ENCODE results near the gene PPP1R8.

DNA sequence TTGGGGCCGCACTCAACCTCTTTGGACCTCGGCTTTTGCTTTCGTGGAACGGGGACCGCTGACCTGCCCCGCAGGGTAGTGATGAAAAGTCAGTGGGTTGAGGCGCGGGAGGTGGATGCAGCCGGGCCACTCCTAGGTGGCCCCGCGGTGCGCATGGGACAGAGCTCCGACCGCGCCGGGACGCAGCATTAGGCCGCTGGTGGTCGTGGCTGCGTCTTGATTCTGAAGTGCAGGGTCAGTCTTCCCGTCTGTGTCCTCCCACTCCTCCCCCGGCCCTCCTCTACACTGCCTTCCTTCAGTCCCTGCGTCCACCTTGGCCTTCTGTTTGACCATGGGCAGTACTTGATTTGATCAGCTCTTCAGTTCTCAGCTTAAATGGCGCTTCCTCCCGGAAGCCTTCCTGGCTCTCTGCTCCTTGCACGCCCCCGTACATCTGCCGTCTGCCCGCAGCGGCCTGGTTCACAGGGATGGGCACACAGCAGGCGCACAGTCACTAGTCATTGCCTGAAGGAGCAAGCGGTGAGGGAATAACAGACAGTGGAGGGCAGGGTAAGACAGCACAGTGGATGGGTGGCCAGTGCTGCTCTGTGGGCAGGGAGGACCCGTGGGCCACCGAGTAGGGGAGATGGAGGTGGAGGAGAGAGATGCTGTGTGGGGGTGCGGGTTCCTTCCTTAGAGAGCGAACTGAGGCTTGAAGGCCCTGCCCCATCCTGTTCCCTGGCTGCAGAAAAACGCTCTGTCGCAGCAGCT is 42.4 kb downstream of the PPP1R8 start:
- TF ChIP-seq, protein P1, sequence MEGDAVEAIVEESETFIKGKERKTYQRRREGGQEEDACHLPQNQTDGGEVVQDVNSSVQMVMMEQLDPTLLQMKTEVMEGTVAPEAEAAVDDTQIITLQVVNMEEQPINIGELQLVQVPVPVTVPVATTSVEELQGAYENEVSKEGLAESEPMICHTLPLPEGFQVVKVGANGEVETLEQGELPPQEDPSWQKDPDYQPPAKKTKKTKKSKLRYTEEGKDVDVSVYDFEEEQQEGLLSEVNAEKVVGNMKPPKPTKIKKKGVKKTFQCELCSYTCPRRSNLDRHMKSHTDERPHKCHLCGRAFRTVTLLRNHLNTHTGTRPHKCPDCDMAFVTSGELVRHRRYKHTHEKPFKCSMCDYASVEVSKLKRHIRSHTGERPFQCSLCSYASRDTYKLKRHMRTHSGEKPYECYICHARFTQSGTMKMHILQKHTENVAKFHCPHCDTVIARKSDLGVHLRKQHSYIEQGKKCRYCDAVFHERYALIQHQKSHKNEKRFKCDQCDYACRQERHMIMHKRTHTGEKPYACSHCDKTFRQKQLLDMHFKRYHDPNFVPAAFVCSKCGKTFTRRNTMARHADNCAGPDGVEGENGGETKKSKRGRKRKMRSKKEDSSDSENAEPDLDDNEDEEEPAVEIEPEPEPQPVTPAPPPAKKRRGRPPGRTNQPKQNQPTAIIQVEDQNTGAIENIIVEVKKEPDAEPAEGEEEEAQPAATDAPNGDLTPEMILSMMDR (IDR thresholded peaks at IDR 0.05), result no peak
- no peak for TF ChIP-seq POLR2A (IDR thresholded peaks at IDR 0.05)
